Stimulated activated naive CD8-positive, alpha-beta T cell treated with anti-CD3 and anti-CD28 coated beads, Interleukin-15, Interleukin-2, amounts not matched to agents 100 ng/mL and 50 ng/mL, for 24 hours (primary cell): ENCODE results near the gene PLEKHG5.

Source experiments
- H3K27ac Mint-ChIP-seq: one replicate; pipeline ENCODE4 v1.8.0; 2021; ENCODE audit warnings: mild to moderate bottlenecking, mixed read lengths
- H3K27me3 Mint-ChIP-seq: one replicate; pipeline ENCODE4 v1.8.0; 2021; ENCODE audit warnings: mixed read lengths
- H3K36me3 Mint-ChIP-seq: one replicate; pipeline ENCODE4 v1.8.0; 2021; ENCODE audit warnings: low read depth, mixed read lengths
- H3K4me1 Mint-ChIP-seq: one replicate; pipeline ENCODE4 v1.8.0; 2021; ENCODE audit warnings: low read depth, mixed read lengths
- H3K4me3 Mint-ChIP-seq: one replicate; pipeline ENCODE4 v1.8.0; 2021; ENCODE audit warnings: mild to moderate bottlenecking, mixed read lengths
- H3K9me3 Mint-ChIP-seq: one replicate; pipeline ENCODE4 v1.8.0; 2021; ENCODE audit warnings: mixed read lengths

Gene PLEKHG5

DNA sequence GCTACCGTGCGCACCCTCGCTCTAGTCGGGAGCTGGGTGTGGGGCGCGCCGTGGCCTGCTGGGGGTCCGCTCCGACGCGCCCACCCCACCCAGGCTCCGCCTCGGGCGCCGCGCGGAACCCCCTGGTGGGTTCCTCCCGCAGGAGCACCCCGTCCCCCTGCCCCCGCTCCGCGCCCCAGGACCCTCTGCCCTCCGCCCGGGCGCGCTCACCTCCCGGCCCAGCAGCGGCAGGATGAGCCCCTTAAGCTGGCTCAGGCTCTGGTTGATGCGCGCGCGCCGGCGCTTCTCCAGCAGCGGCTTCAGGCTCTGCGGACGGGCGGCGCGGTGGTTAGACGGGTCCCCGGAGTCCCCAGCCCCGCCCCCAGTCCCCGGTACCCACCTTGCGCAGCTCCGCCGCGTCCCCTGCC, 72.1 kb downstream of the PLEKHG5 start:
- Mint-ChIP-seq H3K36me3 (no peaks in the 10 kb centered on the region), H3K4me1 (peaks cover 22% of the 10 kb centered on the region), H3K4me3 (no peak overlapping the region)

DNA sequence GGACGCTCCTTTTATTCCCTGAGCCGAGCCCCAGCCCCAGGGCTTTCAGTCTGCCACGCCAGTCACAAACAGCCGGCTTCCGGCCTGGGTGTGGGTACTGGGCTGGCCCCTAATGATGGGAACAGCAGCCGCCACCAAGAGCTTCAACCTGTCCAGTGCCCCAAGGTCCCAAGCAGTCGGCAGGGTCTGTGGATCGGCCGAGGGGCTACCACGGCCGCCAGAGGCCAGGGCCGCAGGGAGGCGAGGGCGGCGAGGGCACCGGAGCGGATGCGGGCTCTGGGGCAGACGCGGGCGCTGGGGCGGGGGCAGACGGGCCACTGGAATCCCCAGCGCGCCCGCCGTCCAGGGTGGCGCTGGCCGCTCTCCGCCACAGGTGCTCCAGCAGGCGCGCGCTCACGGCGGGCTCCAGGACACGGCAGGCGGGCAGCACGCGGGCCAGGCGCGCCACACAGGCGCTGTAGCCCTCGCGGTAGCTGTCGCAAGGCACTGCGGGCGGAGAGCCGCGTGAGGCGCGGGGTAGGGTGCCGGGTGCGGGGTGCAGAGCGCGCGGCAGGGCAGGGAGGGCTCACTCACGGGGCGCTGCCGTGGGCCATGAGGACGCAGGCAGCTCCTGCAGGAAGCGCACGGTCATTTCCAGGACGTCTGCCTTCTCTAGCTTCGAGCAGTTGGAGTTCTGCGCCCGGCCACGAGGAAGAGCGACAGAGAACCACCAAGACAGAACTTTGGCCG, 72.6 kb downstream of the PLEKHG5 start:
- peaks cover 62% of the 10 kb centered on the region for H3K27me3 Mint-ChIP-seq

More for the DNA sequence above, 72.1 kb downstream of the PLEKHG5 start:
- Mint-ChIP-seq H3K27ac (no peak overlapping the region), H3K27me3 (peaks cover 64% of the 10 kb centered on the region), H3K9me3 (no peaks in the 10 kb centered on the region)

DNA sequence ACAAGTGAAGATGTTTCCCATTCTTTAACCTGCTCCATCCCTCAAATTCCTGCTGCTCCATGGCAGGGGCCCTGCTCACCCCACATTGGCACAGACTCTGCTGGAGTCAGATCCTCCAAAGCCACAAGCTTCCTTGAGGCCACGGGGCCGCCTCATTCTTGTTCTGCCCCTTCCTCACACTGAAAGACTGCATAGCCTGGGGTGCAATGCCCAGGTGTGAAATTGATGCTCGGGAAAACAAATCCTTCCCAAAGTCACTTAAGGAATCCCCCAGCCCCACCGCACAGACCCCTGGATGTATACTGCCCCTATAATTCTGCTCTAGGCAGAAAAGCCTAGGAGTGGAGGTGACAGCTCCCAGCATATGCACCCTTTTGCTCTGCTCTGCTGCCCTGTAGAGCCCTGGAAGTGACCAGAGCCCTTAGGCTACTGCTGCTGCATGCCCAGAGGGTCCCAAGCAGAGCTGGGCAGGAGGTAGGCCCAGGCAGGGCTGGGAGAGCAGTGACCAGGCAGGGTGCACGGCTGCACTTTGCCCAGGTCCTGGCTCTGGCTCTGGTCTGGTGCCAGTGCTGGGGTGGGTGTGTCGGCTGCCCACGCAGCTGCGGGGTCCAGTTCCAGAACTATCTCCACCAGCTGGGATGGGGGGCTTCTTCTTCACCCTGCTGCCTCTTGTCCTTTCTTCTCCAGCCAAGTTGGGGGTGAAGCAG, 73.4 kb downstream of the PLEKHG5 start:
- H3K27ac Mint-ChIP-seq, result no peak overlapping the region
- peaks cover 62% of the 10 kb centered on the region for H3K27me3 Mint-ChIP-seq
- H3K36me3 Mint-ChIP-seq, result no peaks in the 10 kb centered on the region
- H3K9me3 Mint-ChIP-seq, result no peaks in the 10 kb centered on the region
- H3K4me1 Mint-ChIP-seq, result peaks cover 12% of the 10 kb centered on the region
- no peak overlapping the region for H3K4me3 Mint-ChIP-seq

More for the DNA sequence above, 72.6 kb downstream of the PLEKHG5 start:
- no peak overlapping the region for H3K27ac Mint-ChIP-seq
- H3K4me3 Mint-ChIP-seq, result no peak overlapping the region
- peaks cover 17% of the 10 kb centered on the region for H3K4me1 Mint-ChIP-seq
- H3K36me3 Mint-ChIP-seq, result no peaks in the 10 kb centered on the region
- H3K9me3 Mint-ChIP-seq, result no peaks in the 10 kb centered on the region
